Measurements from ENCODE around the gene TMEM51. TPM values are rescaled to one million over a fixed set of nuclear protein-coding genes. Genes with fewer than 3 reads are reported as not detected.

Gene TMEM51
- total RNA-seq, 1 experiment from 2014 or later = 10.4 TPM

- POLR2A ChIA-PET = interaction anchor here (0.7 to 1.2 kb wide), 2 partner anchors 80 to 124 kb away, joined by 3 to 5 read pairs; no protein-coding TSS in a partner anchor
- H3K4me1 Mint-ChIP-seq = peaks cover 46% of the 10 kb centered on the region
Measured at GRCh38 chr1:15172405-15173259, 19.1 kb downstream of the TMEM51 start.

More at GRCh38 chr1:15172405-15173259, 19.1 kb downstream of the TMEM51 start:
- H3K4me3 Mint-ChIP-seq = no peak overlapping the region
- TF ChIP-seq ZBTB21 (CRISPR knock-in tag; IDR thresholded peaks at IDR 0.05; ENCODE audit: borderline replicate concordance) (no peak), ZNF416 (CRISPR knock-in tag; IDR thresholded peaks at IDR 0.05) (no peak), CDX4 (CRISPR knock-in tag; IDR thresholded peaks at IDR 0.05; ENCODE audit: borderline replicate concordance) (no peak), ATF6 (CRISPR knock-in tag; IDR thresholded peaks at IDR 0.05) (no peak), STAT6 (CRISPR knock-in tag; conservative IDR thresholded peaks at IDR 0.05; ENCODE audit: low read depth) (no peak), KAT7 (CRISPR knock-in tag; IDR thresholded peaks at IDR 0.05; ENCODE audit: borderline replicate concordance) (no peak), JUN (CRISPR knock-in tag; IDR thresholded peaks at IDR 0.05) (no peak), RELA (CRISPR knock-in tag; IDR thresholded peaks at IDR 0.05; ENCODE audit: borderline replicate concordance) (no peak), HMGA2 (CRISPR knock-in tag; IDR thresholded peaks at IDR 0.05) (no peak), ATF2 (CRISPR knock-in tag; IDR thresholded peaks at IDR 0.05; ENCODE audit: borderline replicate concordance, low read depth) (no peak), PRDM15 (CRISPR knock-in tag; IDR thresholded peaks at IDR 0.05) (no peak), CREB1 (CRISPR knock-in tag; IDR thresholded peaks at IDR 0.05) (no peak), ARID4B (CRISPR knock-in tag; IDR thresholded peaks at IDR 0.05; ENCODE audit: borderline replicate concordance) (no peak), ZNF138 (CRISPR knock-in tag; conservative IDR thresholded peaks at IDR 0.05) (no peak), SMAD4 (CRISPR knock-in tag; IDR thresholded peaks at IDR 0.05) (no peak)
- DNase-seq (ENCODE audit: low spot score) (no peak), ATAC-seq (no peak)
- peak overlapping the region; percentile 81 for H3K27ac Mint-ChIP-seq
- 0 out of 2 replicates have a peak, but pooled peaks cover 2% of the 10 kb centered on the region for H3K36me3 Mint-ChIP-seq
- H3K27me3 Mint-ChIP-seq (ENCODE audit: low read depth) = no peaks in the 10 kb centered on the region
- CTCF ChIA-PET = interaction anchor here (1.2 to 2.3 kb wide), 3 partner anchors 18 to 99 kb away, joined by 4 to 8 read pairs (median 7); partner anchors contain the start of gene TMEM51
- H3K9me3 Mint-ChIP-seq = 0 out of 2 replicates have a peak, but pooled peaks cover 3% of the 10 kb centered on the region
